AML-193 (cell line): ENCODE data around the gene CDH16.

Experiments used
- DNase-seq, 2 experiments: peaks; one replicate each; lab custom pipeline; 2025; lab: John Stamatoyannopoulos, UW

Gene CDH16

GRCh38 chr16:66894948-66895688 lies 23.6 kb downstream of the CDH16 start:
- peak; percentile 64 to 74 for DNase-seq

DNA sequence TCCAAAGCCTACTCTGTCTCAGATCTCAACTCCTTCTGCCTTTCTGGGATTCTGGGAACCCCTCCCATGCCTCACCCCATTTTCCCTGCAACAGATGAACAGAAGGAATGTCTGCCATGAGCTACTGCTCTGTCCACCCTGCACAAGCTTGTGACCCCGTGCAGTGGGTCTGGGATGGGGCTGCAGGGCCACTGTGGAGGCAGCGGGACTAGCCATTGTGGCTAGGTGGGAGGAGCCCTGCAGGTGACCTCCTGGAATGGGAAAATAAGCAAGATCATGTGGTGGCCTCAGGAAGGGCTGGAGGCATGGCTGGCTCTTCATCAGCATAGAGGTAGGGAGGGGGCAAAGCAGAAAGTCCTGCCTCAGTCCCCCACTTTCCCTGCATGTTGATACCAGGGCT lies 24.6 kb downstream of the CDH16 start:
- DNase-seq: no peak

- DNase-seq: no peak
Measured at GRCh38 chr16:66891797-66892196, 26.9 kb downstream of the CDH16 start.

DNA sequence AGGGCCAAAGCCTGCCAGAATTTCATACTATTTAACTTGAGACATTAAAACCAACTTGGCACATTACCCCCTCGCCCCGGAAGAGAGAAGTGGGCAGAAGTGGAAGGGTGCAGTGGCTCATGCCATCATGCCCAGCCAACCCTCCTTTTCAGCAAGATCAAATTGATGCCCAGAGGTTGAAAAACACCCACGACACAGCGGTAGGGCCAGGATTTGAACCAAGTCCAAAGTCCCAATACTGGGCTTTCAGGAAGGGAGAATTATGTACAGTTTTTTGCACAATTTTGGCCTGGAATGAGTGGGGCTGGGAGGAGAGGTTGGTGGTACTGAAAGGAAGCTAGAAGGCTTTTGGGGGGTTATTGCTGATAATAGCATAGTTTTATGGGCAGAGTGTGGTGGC lies 27.3 kb downstream of the CDH16 start:
- DNase-seq: no peak

- no peak for DNase-seq
Measured at GRCh38 chr16:66890799-66891198, 27.9 kb downstream of the CDH16 start.

DNA sequence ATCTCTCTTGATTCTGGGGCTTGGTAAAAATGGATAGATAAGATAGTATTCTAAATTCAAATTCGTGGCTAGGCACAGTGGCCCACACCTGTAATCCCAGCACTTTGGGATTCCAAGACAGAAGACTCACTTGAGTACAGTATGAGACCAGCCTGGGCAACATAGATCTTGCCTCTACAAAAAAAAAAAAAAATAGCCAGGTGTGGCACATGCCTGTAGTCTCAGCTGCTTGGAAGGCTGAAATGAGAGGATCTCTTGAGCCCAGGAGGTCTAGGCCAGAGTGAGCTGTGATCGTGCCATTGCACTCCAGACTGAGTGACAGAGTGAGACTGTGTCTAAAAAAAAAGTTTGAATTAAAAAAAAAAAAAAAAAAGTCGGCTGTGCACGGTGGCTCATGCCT lies 29.1 kb downstream of the CDH16 start:
- DNase-seq: no peak

- DNase-seq: no peak
Measured at GRCh38 chr16:66888647-66889615, 29.8 kb downstream of the CDH16 start.

- DNase-seq: no peak
Measured at GRCh38 chr16:66886914-66887313, 31.8 kb downstream of the CDH16 start.

- no peak for DNase-seq
Measured at GRCh38 chr16:66886321-66886720, 32.4 kb downstream of the CDH16 start.

- DNase-seq: no peak
Measured at GRCh38 chr16:66885491-66885890, 33.2 kb downstream of the CDH16 start.

- no peak for DNase-seq
Measured at GRCh38 chr16:66882702-66883101, 36.0 kb downstream of the CDH16 start.

- DNase-seq: no peak
Measured at GRCh38 chr16:66881964-66882508, 36.6 kb downstream of the CDH16 start.

GRCh38 chr16:66881560-66881959 lies 37.1 kb downstream of the CDH16 start:
- no peak for DNase-seq

GRCh38 chr16:66881014-66881417 lies 37.7 kb downstream of the CDH16 start:
- DNase-seq: no peak

DNA sequence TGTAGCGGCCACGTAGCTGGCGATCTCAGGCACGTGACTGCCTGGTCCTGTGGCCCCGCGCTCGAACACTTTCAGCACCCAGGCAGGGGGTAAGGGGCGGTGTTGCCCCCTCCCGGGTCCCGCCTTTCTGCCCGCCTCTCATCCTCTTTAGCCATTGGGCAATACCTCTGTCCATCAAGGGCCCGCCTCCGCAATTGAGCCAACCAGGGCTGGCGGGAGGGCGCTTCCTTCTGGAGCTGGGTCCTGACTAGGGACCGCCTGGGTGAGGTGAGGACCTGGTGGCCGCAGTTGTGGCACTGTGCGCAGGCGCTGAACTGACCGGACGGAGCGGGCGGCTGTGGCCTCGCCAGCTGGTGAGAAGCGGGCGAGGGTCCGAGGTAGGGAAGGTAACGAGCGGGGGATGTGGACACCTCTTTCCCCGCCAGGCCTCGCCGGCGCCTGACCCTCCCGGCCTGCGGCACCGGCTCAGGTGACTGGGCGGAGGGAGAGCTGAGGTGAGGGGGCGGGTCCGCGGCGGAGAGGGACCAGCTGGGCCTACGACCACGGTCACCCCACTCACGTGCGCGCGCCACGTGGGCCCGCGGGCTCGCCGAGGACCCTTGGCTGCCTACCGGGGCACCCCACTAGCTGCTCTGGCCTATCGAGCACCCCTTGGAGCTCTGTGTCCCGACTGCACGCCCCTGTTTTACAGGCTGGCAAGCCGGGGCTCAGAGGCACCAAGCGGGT lies 38.2 kb downstream of the CDH16 start, which contains the start of gene PDP2:
Gene PDP2 (plus strand): TSS at position 228 of the 726 bp plus-strand sequence. CDS start 3,770 bp downstream, outside the sequence.
- peak; percentile 87 for DNase-seq

DNA sequence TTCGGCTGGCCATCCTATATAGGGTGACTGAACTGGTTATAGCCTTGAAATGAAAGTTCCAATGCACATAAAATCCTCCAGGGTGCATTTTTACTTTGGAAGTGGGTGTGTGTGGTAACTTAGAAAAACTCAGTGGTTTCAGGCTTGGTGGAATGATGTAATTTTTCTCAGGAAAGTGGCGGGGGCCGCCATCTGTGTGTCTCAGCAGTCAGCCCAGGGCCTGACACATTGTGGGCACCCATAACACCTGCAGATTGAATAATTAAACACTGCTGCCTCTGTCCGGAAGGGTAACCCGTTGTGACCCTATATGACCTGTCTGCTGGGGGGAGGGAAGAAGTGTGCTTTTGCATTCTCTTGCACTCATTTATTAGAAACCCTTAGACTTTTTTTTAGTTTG lies 40.6 kb downstream of the CDH16 start:
- DNase-seq: peak; percentile 71 to 75

DNA sequence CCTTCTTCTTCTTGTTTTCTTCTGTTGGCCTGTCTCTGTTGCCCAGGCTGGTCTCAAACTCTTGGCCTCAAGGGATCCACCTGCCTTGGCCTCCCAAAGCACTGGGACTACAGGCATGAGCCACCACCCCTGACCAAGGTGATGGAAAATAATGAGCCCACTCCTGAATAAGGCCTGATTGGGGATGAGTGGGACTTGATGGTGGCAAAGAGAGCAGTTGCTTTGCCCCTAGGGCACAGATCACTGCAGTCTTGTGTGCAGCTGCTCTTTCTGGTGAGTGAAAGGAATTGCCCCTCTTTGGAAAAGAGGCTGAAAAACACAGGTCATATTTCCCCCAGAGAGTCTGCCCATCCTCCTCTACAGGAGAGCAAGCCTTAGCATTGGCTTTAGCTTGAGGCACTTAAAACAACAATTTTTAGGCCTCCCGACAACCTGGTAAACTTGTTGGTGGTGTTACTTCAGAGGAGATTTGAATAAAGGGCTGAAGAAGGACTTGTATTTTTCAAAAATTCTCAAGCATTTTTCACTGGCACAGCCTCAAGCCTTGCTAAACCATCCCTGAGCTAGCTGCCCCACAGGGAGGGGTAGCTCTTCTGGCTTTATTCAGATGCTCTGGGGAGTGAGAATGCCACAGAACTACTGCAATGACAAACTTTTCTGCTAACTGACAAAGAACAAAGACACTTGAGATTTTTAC lies 44.5 kb downstream of the CDH16 start:
- DNase-seq: peak in 1 of 2 experiments; percentile 13

DNA sequence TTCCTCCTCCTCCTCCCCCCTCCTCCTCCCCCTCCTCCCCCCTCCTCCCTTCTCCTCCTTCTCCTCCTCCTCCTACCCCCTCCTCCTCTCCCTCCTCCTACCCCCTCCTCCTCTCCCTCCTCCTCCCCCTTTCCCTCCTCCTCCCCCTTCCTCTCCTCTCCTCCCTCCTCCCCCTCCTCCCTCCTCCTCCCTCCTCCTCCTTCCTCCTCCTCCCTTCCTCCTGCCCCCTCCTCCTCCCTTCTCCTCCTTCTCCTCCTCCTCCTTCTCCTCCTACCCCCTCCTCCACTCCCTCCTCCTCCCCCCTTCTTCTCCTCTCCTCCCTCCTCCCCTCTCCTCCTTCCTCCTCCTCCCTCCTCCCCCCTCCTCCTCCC lies 45.0 kb downstream of the CDH16 start:
- no peak for DNase-seq

DNA sequence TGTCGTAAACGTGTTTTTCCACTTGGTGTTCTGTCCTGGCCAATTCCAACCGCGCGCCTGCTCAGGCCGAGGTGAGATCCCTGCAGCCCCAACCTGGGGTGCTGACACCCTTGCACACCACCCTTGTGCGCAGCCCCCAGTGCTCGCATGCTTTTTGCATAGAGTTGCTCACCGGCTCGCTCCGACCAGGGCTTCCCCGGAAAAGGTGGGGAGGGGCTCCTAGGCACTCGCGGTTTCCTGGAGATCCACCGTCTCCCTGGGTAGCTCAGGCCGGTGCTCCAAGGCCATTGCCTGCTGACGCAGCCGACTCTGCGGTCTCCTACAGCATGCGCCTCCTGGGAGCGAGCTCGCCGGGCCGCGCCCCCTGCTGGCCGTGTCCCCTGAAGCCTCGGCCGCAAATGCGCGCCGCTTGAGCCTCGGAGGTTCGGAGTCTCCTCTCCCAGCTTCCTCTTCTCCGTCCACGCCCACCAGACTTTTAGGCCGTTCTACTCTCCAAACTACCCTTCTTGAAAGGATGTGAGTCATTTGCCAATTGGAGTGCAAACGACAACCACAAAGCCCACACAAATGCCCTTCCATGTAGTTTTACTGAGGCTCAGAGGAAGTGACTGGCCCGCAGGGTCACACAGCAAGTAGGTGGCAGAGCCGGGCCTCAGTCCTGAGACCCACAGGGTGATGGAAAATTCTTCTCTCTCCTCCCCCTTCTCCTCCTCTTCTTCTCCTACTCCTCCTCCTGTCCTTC lies 45.6 kb downstream of the CDH16 start:
- DNase-seq: peak; percentile 99 to 100

DNA sequence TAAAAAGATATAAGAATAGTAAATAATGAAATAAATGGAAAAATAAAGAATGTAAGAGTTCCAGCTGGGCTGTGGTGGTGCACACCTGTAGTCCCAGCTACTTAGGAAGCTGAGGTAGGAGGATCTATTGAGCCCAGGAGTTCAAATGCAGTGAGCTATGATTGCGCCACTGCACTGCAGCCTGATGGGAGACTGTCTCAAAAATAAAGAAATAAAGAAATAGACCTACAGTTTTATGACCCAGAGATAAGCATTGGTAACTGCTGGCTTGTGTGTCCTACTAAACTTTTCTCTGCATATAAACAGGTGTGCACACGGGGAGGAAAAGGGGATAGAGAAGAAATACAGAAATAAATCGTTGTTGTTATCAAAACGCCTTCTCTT lies 46.1 kb downstream of the CDH16 start:
- DNase-seq: peak; percentile 25 to 26

- no peak for DNase-seq
Measured at GRCh38 chr16:66871840-66872239, 46.8 kb downstream of the CDH16 start.
